ENCODE results near the gene OR51M1. TPM values are rescaled to one million over a fixed set of nuclear protein-coding genes. Genes with fewer than 3 reads are reported as not detected.

OR51M1 gene
- total and polyA plus RNA-seq, 2 of the 13 experiments (the other 11 are each of a cell fraction or from before 2014, with no cell fraction given): not detected

GRCh38 chr11:5362017-5362625, 21.5 kb upstream of the OR51M1 start:
- WGBS (ENCODE audit: low lambda C conversion rate): 2% methylated on average over 3 of the region's 3 CpGs
- in situ Hi-C loops (cut with HindIII; ENCODE audit: extremely low pct_ligation_motif_present, low pct_unique_long_range_greater_than_20kb) (no loop called here), intact Hi-C loops (cut with micrococcal nuclease; ENCODE audit: unreplicated experiment) (no loop called here)
- Histone ChIP-seq H3K27ac (ENCODE audit: extremely low read length, insufficient read depth, low read length) (no peak overlapping the region), H3K4me3 (replicated peaks in 1 of 3; ENCODE audit: insufficient read depth in 1 of 3, low read depth in 2 of 3, low read length in 3 of 3) (no peak overlapping the region), H3K4me1 (ENCODE audit: insufficient read depth, low read length) (no peaks in the 10 kb centered on the region), H3K4me2 (ENCODE audit: low read depth, low read length) (no peak overlapping the region), H3K9ac (ENCODE audit: insufficient read depth, low read depth, low read length) (no peak overlapping the region), H3K36me3 (replicated peaks in 1 of 2; ENCODE audit: control insufficient read depth in 1 of 2, insufficient read depth in 2 of 2, low read length in 2 of 2) (no peaks in the 10 kb centered on the region), H2AFZ (ENCODE audit: low read length) (no peak overlapping the region), H3K79me2 (ENCODE audit: insufficient read depth, low read length) (no peaks in the 10 kb centered on the region), H3K27me3 (ENCODE audit: control insufficient read depth in 1 of 2, insufficient read depth in 2 of 2, low read length in 2 of 2) (no peaks in the 10 kb centered on the region), H3K9me3 (ENCODE audit: low read length) (no peaks in the 10 kb centered on the region), H4K20me1 (ENCODE audit: insufficient read depth, low read length) (no peaks in the 10 kb centered on the region)
- ATAC-seq: no peak
- TF ChIP-seq ZFP82 (CRISPR knock-in tag; IDR thresholded peaks at IDR 0.05; ENCODE audit: borderline replicate concordance): no peak
- no peak for TF ChIP-seq MTF1 (CRISPR knock-in tag; IDR thresholded peaks at IDR 0.05)
- TF ChIP-seq ZBTB10 (CRISPR knock-in tag; IDR thresholded peaks at IDR 0.05; ENCODE audit: borderline replicate concordance): no peak
- no peak for TF ChIP-seq ZNF431 (CRISPR knock-in tag; IDR thresholded peaks at IDR 0.05; ENCODE audit: borderline replicate concordance, low read depth)
- TF ChIP-seq FOXJ3 (CRISPR knock-in tag; IDR thresholded peaks at IDR 0.05; ENCODE audit: borderline replicate concordance): no peak
- no peak for TF ChIP-seq FOXK1 (CRISPR knock-in tag; IDR thresholded peaks at IDR 0.05; ENCODE audit: borderline replicate concordance, low read depth)
- TF ChIP-seq MNT (IDR thresholded peaks at IDR 0.05): no peak
- TF ChIP-seq BRF2 (CRISPR knock-in tag; IDR thresholded peaks at IDR 0.05): no peak
- POLR2A ChIA-PET: no interaction called here
- no peak for FAIRE-seq
- CTCF ChIA-PET (ENCODE audit: low intra/inter-chr PET ratio, low total read pairs): no interaction called here
- no TSS peak for BruUV-seq (replicated peaks)
- no peak for DNase-seq (ENCODE audit: low spot score)

Measured in HepG2 (cell line).